Activated T-helper 1 cell treated with Interleukin-2 at 50 U/mL for 16 hours (primary cell): ENCODE measurements around the gene CSNK1G1.
"Not testable (repeated sequence)": the region's sequence is repeated elsewhere in the genome, so short reads cannot be mapped to it uniquely, and the experiment has no call there.

Source experiments
- DNase-seq: peaks from one replicate; pipeline ENCODE4 v3.0.0-alpha.2; 2020; ENCODE audit warnings: low read depth

Gene CSNK1G1

DNA sequence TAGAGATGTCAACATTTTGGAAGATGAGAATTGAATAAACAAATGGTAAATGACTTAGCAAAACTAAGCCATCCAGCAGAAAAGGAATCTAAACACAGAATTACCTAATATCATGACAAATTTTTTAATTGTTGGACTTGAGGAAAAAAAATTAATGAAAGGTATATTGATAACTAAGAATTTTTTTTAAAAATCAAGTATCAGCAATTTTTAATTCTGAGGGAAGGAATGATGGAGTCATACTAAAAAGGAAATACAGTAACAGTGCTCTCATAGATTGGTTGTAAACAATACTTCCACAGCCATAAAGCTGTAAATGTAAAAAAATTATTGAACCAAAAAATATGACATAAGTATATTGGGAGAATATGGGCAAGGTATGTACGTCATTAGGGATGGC is 68.0 kb downstream of the CSNK1G1 start:
- DNase-seq, result no peak

DNA sequence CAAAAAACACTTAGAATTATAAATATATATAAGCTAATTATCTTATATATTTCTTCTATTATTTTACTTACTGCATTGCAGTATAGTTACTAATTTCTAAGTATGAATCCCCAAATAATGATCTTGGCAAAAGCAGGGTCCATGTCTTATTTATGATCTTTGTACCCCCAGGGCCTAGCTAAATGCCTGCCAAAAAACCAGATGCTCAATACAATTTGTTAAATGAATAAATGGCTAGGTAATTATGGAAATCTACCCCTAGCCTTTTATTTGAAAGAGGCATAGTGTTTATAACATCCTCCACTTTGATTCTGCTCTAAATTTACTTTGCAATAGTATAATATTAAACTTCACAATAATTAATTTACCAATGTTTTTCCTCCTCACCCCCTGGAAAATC is 69.5 kb downstream of the CSNK1G1 start:
- no peak for DNase-seq

DNA sequence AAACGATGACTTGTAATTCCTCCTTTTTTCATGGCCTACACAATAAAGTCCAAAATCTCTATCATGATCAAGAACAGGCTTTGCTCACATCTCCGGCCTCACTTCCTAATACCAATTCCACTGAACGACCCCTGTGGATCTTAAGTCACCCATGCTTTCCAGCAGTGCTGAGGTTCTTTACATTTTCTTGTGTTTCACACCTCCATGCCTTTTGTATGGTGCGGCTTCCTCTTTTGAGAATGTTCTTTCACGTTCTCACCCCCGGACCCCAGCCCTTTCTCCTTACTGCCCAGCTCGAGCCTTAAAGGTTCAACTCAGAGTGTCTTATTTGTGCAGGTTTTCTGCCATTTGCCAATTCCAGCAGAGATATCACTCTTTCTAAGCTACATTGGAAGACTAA is 70.1 kb downstream of the CSNK1G1 start:
- no peak for DNase-seq

DNA sequence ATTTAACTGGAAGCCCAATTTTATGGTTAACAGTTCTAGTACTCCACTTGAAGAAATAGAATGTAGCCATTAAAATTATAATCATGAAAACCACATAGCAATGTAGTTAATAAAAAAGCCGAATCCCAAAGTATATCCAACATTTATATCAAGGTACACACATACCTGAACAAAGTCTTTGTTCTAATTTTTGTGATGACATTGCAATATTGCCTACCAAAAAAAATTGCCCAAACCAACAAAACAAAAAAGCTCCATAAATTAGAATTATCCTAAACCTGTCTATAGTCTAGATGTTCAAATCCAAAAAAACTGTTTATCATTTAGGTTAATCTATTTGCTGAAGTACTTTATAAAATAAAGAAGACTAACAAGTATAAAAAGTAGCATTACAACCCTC is 70.8 kb downstream of the CSNK1G1 start:
- DNase-seq, result no peak

DNA sequence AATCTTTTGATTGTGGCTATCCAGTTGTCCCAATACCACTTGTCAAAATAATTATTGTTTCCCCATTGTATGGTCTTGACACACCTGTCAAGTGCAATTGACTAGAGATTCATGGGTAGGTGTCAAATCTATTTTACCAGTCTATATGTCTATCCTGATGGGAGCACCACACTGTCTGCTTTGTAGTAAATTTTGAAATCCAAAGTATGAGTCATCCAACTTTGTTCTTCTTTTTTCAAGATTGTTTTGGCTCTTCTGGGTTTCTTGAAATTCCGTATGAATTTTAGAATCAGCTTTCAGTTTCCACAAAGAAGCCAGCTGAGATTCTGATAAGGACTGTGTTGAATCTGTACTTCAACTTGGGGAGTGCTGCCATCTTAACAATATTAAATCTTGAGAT is 71.9 kb downstream of the CSNK1G1 start:
- DNase-seq, result no peak

DNA sequence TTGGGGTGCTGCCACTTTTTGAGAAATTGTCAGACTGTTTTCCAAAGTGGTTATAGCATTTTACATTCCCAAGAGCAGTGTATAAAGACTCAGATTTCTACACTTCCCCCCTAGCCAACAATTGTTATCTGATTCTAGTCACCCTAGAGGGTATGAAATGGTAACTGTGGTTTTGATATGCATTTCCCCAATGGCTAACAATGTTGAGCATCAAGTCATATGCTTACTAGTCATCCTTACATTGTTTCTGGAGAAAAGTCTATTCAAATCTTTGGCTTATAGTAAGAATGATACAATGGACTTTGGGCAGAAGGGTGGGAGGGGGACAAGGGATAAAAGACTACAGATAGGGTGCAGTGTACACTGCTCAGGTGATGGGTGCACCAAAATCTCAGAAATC is 73.3 kb downstream of the CSNK1G1 start:
- DNase-seq, result no peak

DNA sequence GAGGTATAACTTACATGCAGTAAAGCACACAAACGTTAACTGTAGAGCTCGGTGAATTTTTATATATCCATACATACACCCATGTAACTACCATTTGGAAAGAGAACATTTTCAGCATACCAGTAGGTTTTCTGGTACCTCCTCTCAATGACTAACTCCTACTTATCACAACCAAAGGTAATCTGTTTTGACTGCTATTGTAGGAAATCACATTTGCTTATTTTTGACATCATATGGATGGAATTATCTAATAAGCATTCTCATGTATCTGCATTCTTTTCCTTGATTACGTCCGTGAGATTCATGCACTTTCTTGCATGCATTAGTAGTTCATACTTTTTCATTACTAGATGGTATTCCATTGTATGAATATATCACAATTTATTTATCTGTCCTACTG is 76.8 kb downstream of the CSNK1G1 start:
- DNase-seq, result no peak

DNA sequence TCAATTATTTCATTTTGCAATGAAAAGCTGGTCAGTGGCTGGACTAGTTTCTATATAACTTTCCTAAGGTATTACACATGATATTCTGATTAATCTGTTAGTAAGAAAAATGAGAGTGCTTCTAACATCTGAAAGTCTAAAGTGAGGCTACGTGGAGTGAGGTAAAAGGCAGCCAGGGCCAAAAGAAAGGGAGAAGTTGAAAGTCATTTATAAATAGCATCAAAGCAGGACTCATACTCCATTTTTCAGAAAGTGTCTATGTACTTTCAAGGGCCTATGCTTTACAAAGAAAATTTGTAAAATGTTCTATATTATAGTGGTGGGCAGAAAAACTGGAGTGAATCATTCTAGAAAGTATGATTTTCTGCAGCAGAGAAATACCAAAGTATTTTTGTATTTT is 80.0 kb downstream of the CSNK1G1 start:
- DNase-seq, result no peak

DNA sequence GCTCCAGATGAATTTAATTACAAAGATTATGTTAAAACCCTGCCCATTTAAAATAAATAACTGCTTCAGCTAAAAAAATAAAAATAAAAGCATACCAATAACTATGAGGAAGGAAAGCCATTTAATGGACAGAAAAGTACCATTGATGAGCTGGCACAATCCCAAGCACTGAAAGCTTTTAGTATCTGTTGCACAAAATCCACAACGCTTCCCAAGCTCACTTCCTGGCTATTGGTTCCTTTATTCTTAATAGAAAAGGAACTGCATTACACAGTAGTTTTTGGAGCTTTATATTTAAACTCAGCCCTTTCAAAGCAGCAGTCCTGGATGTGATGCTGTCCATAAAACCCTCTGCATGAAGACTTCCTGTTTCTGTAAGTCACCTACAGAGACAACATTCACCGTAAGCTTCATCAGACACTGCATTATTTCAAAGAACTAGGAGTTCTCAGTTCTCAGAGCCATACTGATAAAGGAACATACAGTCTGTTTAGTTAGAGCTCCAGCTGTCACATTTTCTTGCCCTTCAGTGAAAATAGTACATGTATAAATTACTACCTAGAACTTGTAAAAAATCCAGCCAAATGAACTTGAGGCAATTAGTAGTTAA is 81.5 kb downstream of the CSNK1G1 start:
- DNase-seq, result no peak

DNA sequence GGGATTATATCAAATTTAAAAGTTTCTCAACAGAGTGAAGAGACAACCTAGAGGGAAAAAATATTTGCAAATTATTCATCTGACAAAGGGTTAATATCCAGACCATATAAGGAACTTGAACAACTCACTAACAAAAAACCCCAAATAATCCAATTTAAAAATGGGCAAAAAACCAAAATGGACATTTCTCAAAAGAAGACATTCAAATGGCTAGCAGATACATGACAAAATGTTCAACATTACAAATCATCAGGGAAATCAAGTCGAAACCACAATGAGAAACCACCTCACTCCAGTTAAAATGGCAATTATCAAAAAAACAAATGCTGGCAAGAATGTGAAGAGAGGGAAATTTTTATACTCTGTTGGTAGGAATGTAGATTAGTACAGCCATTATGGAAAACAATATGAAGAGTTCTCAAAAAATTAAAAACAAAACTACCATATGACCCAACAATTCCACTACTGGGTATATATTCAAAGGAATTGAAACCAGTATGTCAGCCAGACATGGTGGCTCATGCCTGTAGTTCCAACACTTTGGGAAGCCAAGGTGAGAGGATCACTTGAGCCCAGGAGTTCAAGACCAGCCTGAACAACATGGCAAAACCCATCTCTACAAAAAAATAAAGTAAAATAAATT is 88.5 kb downstream of the CSNK1G1 start:
- no peak for DNase-seq

DNA sequence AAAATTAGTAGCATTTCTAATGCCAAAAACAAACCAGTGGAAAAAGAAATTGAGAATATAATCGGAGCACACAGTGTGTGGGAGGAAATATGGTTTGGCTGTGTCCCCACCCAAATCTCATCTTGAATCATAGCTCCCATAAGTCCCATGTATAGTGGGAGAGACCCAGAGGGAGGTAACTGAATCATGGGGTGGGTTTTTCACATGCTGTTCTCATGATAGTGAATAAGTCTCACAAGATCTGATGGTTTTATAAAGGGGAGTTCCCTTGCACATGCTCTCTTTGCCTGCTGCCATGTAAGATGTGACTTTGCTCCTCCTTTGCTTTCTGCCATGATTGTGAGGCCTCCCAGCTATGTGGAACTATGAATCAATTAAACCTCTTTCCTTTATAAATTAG is 90.8 kb downstream of the CSNK1G1 start:
- DNase-seq, result not testable (repeated sequence)

DNA sequence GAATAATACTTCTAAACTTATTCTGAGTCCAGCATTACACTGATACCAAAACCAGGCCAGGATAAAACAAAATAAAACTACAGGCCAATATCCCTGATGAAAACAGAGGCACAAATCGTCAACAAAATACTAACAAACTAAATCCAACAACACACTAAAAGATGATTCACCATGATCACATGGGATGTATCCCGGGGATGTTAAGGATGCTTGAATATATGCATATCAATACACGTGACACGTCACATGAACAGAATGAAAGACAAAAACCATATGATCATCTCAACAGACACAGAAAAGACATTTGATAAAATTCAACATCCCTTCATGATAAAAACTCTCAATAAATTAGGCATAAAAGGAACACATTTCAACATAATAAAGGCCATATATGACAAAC is 91.5 kb downstream of the CSNK1G1 start:
- no peak for DNase-seq

DNA sequence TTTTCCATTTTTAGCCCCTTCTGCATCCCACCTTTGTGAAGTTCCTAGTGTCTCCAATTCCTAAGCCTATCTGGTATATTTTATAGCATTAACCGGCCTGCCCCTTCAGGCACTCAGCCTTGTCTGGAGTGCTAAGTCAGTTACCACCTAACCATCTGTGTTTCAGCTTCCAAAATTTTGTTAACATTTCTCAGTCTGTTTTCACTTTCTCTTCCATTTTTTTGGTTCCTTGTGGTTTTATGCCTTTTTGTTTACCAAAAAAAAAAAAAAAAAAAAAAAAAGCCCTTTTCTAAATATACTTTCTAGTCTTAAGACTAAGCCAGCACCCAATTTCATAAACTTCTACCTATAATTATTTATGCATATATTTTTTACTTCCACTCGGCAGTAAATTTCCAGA is 92.4 kb downstream of the CSNK1G1 start:
- no peak for DNase-seq

DNA sequence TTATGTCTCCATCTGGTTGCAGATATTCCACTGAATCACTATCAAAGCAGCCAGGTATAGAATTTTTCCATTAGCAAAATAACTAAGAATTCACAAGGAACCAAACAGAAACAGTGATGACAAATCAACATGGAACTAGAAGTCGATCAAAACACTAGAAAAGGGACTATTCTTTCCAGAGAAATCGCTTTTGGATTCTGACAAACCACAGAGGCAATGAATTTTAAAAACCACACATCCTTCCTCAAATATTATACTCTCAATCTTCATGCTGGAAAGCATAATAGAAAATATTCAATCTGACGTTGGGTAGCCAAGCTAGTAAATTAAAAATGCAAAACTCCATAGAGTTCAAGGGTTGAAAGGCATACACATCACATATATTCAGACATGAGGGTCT is 99.9 kb downstream of the CSNK1G1 start:
- DNase-seq, result no peak

DNA sequence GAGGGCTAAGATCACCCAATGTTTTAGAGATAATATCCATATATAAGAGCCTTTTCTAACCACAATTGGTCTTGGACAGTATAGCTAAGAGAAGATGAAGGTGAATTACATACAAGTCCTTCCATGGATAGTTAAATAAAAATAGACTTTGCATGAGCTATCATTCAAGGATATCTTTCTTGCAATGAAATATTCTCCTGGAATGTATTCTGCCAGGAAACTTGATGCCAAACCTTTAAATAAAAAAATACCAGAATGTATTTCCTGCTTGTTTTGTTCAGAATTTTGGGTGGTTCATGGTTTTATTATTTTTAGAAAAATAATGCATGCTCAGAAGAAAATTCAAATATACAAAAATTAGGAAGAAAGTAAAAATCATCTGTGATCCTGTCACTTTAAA is 104.3 kb downstream of the CSNK1G1 start:
- DNase-seq, result no peak

DNA sequence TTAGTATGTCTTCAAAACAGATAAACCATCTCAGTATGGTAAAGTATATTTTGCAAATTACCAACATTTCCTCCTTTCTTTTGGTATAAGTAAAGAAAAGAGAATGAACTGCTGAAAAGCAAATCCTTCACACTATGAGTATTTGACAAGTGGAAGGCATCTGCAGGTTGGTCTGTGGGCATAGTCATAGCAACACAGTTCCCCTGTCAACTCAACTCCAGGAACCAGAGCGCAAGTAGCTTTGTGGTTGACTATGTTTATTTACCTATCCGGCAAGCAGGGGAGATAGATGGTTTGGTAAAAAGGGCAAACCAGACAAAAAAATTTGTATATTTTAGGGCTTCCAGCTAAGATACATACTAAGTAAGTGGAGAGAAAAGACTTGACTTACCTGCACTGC is 104.9 kb downstream of the CSNK1G1 start:
- no peak for DNase-seq

DNA sequence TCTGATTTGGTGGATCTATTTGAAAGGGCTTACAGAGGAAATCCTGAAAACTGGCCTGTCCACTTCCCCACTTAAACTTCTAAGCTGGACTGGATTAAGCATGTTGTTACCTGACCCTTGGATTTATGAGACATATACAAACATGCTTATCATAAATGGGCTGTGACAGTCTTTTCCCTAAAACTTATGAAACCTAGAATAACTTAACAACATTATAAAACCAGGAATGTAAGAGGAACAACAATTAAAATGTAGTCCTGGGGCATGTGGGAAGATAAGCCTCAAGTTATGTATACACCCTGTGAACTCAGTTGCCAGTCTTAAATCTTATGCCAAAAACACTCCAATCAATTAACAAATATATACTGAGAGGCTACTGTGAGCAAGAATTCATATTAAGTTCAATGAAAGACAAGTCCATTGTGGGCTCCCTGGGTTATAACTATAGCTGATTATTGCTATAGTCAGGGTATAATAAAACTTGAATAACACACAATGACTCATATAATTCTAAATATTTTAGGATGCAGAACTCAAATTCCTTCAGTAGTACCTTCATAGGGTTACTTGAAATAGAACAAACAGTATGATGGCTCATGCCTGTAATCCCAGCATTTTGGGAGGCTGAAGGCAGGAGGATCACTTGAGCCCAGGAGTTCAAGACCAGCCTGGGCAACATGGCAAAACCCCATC is 105.9 kb downstream of the CSNK1G1 start:
- DNase-seq, result no peak

DNA sequence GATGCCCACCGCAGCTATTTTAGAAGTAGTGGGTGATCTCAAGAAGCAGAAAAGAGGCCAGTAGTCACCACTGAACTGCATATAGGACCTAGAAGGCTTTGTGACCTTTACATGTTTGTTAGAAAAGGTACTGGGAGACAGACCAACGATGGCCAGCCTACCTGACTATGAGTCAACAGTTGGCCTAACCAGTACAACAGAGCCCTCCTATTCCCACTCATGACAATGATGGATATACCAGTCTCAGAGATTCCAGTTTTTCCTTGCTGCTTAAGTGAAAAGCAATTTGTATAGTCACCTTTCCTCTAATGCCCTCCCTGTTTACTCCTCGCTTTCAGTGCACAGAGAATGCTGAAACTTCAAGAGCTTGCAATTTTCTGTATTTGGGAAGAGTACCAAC is 106.6 kb downstream of the CSNK1G1 start:
- no peak for DNase-seq

DNA sequence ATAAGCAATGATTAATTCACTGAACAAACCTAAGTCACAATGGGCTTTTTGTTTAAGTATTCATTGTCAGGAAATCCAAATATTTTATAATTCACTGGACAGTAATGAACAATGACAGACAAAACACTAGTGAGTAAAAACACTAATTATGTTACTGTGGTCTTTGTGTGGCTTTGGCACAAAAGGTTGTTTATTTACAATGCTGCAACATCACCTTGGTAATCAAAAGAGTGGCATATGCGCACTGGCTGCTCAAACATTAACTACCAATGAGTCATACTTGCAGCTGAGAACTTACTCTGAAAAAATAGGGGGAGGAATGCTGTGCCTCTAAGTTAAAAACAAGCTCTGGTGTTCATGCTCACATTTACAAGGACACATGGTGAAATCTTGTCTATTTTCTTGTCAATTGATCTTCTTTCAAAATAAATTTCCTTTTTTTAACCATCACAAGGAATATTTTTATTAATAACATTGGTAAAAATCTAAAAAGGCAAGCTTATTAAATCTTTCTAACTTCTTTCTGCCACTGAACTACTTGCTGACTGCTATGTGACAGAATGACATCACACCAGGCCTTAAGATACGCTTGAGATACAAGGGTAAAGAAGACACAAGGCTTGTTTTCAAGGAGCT is 107.9 kb downstream of the CSNK1G1 start:
- no peak for DNase-seq

DNA sequence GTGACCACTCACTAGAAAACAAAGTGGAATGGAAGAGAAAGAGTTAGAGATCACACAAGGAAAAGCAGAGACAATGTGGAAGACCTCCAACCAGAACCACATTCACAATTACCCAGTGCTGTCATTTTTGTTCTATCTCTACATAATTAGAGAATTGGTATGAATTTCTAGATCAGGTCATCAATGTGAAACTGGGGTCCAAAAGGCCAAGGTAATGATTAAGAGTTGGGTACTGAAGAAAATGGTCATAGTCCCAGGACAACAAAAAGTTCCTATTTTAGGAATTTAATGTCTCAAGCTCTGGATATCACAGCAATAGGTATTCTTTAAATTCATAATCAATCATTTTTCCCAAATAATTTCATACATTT is 108.5 kb downstream of the CSNK1G1 start:
- no peak for DNase-seq

DNA sequence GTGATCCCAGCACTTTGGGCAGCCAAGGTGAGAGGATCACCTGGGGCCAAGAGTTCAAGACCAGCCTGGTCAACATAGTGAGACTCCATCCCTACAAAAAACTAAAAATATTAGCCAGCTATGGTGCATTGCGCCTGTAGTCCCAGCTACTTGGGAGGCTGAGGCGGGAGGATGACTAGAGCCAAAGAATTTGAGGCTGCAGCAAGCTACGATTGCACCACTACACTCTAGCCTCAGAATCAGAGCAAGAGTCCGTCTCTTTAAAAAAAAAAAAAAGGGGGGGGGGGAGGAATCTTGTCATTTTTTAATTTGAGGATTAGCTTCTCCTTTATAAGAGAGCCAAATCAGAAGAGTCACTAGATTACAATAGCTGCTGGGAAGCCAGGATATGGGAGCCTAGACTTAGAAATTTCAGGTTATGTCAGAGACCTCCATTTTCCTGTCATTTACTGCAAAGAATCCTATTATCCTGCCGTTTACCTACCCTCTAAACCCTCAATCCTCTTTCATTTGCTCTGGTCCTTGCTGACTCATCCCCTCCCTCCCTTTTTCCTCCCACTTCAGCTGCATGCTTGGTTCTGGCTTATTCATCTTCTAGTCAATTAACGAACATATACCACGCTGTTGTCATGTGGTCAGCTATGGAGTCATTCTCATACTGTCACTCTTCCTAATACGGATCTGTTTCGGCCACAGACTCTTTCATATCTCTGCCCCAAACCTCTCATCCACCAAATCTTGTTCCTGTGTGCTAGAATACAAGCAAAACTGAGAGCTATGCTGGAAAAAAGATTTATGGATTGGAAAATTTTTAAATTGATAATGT is 109.4 kb downstream of the CSNK1G1 start:
- no peak for DNase-seq

DNA sequence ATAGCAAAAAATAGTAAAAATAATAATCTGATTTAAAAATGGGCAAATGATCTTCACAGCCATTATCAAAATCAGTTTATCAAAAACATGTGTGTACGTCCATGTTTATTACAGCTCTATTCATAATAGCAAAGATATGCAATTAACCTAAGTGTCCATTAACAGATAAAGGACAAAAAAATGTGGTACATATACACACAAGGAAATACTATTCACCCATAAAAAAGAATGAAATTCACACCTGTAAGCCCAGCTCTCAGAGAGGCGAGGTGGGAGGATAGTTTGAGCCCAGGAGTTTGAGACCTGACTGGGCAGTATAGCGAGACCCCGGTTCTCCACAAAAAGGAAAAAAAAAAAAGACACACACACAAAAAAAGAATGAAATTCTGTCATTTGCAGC is 110.6 kb downstream of the CSNK1G1 start:
- DNase-seq, result no peak
